Smooth muscle cell (in vitro differentiated cells): Measurements from ENCODE around the gene SETD6. TPM values are rescaled to one million over a fixed set of nuclear protein-coding genes. Genes with fewer than 3 reads are reported as not detected.

ENCODE experiments used
- DNase-seq: peaks from one replicate; lab custom pipeline; 2025; ENCODE audit not compliant: unreplicated experiment; lab: John Stamatoyannopoulos, UW
- H2AFZ ChIP-seq: fragments of 200-600 bp; sonication (generic); 2 replicates; pipeline ENCODE4 v1.6.0; 2016; ENCODE audit warnings: antibody characterized with exemption, low read depth, mild to moderate bottlenecking
- H3F3A ChIP-seq: fragments of 200-600 bp; sonication (generic); 2 replicates; pipeline ENCODE4 v1.6.0; 2017; ENCODE audit warnings: antibody characterized with exemption, low read depth
- H3K27ac ChIP-seq: fragments of 200-600 bp; sonication (generic); 2 replicates; pipeline ENCODE4 v1.5.1; 2016; ENCODE audit warnings: low read depth, mild to moderate bottlenecking
- H3K27me3 ChIP-seq: fragments of 200-600 bp; sonication (generic); 2 replicates; pipeline ENCODE4 v1.6.1; 2016; ENCODE audit warnings: low read depth, mild to moderate bottlenecking
- H3K36me3 ChIP-seq: fragments of 200-600 bp; sonication (generic); 2 replicates; pipeline ENCODE4 v1.5.1; 2016; ENCODE audit warnings: low read depth
- H3K4me1 ChIP-seq: fragments of 200-600 bp; sonication (generic); 2 replicates; pipeline ENCODE4 v1.5.1; 2016; ENCODE audit warnings: low read depth
- H3K4me2 ChIP-seq: fragments of 200-600 bp; sonication (generic); 2 replicates; pipeline ENCODE4 v1.6.0; 2016; ENCODE audit warnings: mild to moderate bottlenecking
- H3K4me3 ChIP-seq: fragments of 200-600 bp; sonication (generic); 2 replicates; pipeline ENCODE4 v1.5.1; 2016; ENCODE audit warnings: mild to moderate bottlenecking
- H3K79me2 ChIP-seq: fragments of 200-600 bp; sonication (generic); 2 replicates; pipeline ENCODE4 v1.6.0; 2016; ENCODE audit warnings: low read depth, mild to moderate bottlenecking
- H3K9ac ChIP-seq: fragments of 200-600 bp; sonication (generic); 2 replicates; pipeline ENCODE4 v1.6.0; 2016; ENCODE audit warnings: low read depth
- H3K9me3 ChIP-seq: fragments of 200-600 bp; sonication (generic); replicated peaks from 2 replicates; pipeline ENCODE4 v1.5.1; 2016; ENCODE audit warnings: low read depth
- H4K20me1 ChIP-seq: fragments of 200-600 bp; sonication (generic); 2 replicates; pipeline ENCODE4 v1.6.0; 2016; ENCODE audit warnings: low read depth
- WGBS: methylation state at CpG from one replicate; pipeline ENCODE4 v1.1.7; 2016; ENCODE audit warnings: low lambda C conversion rate; 5-methylcytosine and 5-hydroxymethylcytosine counted together
- polyA plus RNA-seq: library from polyadenylated mRNA; unstranded; fragments of >200 nt; fragmentation: Nextera tagmentation; extraction: Ambion mirVana; gene quantifications from 2 replicates; pipeline ENCODE4 v1.2.1, GENCODE V29; 2016
- total RNA-seq: library from RNA; depleted of rRNA; stranded (reverse); fragments of >200 nt; gene quantifications from 2 replicates; pipeline ENCODE4 v1.2.3, GENCODE V29; 2014
- TF ChIP-seq, protein P1 (sequence below): fragments of 200-600 bp; sonication (generic); IDR thresholded peaks from 2 replicates; pipeline ENCODE4 v1.5.1; 2017; ENCODE audit warnings: borderline replicate concordance, mild to moderate bottlenecking, antibody characterized with exemption; ENCODE audit not compliant: insufficient read depth, poor library complexity, severe bottlenecking

Gene SETD6
- total and polyA plus RNA-seq, 2 experiments from 2014 or later = 6.8 to 8.4 TPM

GRCh38 chr16:58511933-58512815 lies 3.1 kb upstream of the SETD6 start:
- WGBS = 69% methylated on average over 14 of the region's 17 CpGs
- no peak overlapping the region for H3K4me3 ChIP-seq
- no peak overlapping the region for H3K4me2 ChIP-seq
- H3F3A ChIP-seq = no peaks in the 10 kb centered on the region
- no peaks in the 10 kb centered on the region for H3K36me3 ChIP-seq
- TF ChIP-seq, protein P1, sequence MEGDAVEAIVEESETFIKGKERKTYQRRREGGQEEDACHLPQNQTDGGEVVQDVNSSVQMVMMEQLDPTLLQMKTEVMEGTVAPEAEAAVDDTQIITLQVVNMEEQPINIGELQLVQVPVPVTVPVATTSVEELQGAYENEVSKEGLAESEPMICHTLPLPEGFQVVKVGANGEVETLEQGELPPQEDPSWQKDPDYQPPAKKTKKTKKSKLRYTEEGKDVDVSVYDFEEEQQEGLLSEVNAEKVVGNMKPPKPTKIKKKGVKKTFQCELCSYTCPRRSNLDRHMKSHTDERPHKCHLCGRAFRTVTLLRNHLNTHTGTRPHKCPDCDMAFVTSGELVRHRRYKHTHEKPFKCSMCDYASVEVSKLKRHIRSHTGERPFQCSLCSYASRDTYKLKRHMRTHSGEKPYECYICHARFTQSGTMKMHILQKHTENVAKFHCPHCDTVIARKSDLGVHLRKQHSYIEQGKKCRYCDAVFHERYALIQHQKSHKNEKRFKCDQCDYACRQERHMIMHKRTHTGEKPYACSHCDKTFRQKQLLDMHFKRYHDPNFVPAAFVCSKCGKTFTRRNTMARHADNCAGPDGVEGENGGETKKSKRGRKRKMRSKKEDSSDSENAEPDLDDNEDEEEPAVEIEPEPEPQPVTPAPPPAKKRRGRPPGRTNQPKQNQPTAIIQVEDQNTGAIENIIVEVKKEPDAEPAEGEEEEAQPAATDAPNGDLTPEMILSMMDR = peak; percentile 75
- H3K9ac ChIP-seq = no peak overlapping the region
- no peaks in the 10 kb centered on the region for H3K79me2 ChIP-seq
- no peaks in the 10 kb centered on the region for H3K27me3 ChIP-seq
- peaks cover 10% of the 10 kb centered on the region for H4K20me1 ChIP-seq
- peaks cover 10% of the 10 kb centered on the region for H3K4me1 ChIP-seq
- no peak for DNase-seq
- H3K27ac ChIP-seq = no peak overlapping the region
- H3K9me3 ChIP-seq = no peaks in the 10 kb centered on the region
- no peak overlapping the region for H2AFZ ChIP-seq

GRCh38 chr16:58513874-58514273 lies 1.4 kb upstream of the SETD6 start:
- no peak overlapping the region for H3K9ac ChIP-seq
- H3K27me3 ChIP-seq = no peaks in the 10 kb centered on the region
- peaks cover 14% of the 10 kb centered on the region for H4K20me1 ChIP-seq
- H3K36me3 ChIP-seq = peaks cover 2% of the 10 kb centered on the region
- WGBS = 58% methylated on average over 3 of the region's 3 CpGs
- H3K4me2 ChIP-seq = peak overlapping the region; percentile 99
- peak overlapping the region; percentile 35 for H3K27ac ChIP-seq
- H3K9me3 ChIP-seq = no peaks in the 10 kb centered on the region
- no peak overlapping the region for H2AFZ ChIP-seq
- peaks cover 16% of the 10 kb centered on the region for H3F3A ChIP-seq
- DNase-seq = no peak
- TF ChIP-seq, protein P1 = no peak
- no peak overlapping the region for H3K4me3 ChIP-seq
- no peaks in the 10 kb centered on the region for H3K79me2 ChIP-seq
- peaks cover 10% of the 10 kb centered on the region for H3K4me1 ChIP-seq

- Histone ChIP-seq H3K4me3 (peak overlapping the region; percentile 89), H4K20me1 (peaks cover 31% of the 10 kb centered on the region), H3K27ac (peak overlapping the region; percentile 56), H3K9ac (peak overlapping the region; percentile 58), H3K79me2 (no peaks in the 10 kb centered on the region), H3K9me3 (no peaks in the 10 kb centered on the region), H3K4me2 (peak overlapping the region; percentile 99), H3F3A (peaks cover 28% of the 10 kb centered on the region), H3K4me1 (peaks cover 10% of the 10 kb centered on the region), H3K36me3 (peaks cover 20% of the 10 kb centered on the region), H2AFZ (no peak overlapping the region), H3K27me3 (no peaks in the 10 kb centered on the region)
- 30% methylated on average over 35 of the region's 66 CpGs for WGBS
- TF ChIP-seq, protein P1 = no peak
- no peak for DNase-seq
Measured at GRCh38 chr16:58515871-58516767, 802 bp downstream of the SETD6 start.
